Fibroblast of skin of right biceps (primary cell): ENCODE data around the gene ZNF282.

Experiments
- DNase-seq: peaks from one replicate; pipeline ENCODE4 v3.0.0-alpha.2; 2013

The ZNF282 gene

DNA sequence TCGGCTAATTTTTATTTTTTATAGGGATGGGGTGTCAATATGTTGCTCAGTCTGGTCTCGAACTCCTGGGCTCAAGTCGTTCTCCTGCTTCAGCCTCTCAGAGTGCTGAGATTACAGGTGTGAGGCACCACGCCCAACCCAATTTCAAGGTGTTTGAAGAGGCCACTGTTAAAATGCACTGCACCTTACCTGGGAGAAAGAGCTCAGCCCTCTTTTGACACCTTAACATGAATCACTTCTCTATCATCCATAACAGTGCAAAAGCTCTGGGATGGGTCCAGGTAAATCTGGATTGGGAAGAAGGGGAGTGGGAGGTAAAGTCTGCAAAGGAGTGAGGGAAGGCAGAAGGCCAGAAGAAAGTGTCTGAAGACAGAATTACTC is 557 bp upstream of the ZNF282 start:
- no peak for DNase-seq

DNA sequence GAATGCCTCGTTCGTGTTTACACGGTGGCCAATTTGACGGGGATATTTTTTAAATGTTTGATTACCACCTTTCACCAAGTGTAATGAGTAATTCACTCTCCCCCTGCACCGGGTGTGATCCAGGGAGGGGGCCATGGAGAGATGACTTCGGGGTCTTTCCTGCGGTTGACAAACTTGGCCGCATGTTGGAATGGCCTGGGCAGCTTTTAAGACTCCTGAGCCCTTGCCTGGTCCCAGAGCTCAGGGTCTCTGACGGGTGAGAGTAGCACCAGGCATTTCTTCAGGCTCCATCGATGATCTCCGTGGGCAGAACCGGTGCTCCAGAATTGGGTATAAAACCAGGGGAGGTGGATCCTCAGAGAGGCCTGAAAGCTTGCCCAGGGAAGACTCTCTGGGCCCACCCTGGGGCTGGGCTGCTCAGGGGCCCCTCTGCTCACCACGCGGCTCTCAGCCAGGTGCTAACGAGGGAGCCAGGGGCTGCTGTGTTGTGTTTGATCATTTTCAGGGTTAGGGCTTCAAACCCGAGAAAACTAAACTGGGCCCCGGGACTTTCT is 882 bp downstream of the ZNF282 start:
- peak; percentile 11 for DNase-seq

DNA sequence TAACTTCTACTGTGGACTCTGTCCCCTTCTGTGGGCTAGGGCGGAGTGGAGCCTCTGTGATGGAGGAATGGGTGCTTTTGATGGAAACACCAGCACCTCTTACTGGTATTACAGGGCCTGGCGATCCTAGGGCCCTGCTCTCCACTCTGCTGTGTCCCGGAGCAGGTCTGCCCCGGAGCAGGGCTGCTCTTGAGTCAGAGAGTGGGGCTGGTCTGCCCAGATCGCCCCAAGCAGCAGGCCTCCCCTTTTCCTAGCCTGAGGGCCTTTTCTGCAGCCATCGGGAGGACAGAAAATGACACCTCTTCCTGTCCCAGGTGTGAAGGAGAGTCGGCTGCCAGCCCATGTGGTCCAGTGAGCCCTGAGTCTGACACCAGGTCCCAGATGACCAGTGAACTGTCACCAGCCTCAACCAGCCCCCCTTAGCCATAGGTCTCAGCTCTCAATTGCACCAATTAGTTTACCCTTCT is 1.4 kb downstream of the ZNF282 start:
- DNase-seq = no peak

DNA sequence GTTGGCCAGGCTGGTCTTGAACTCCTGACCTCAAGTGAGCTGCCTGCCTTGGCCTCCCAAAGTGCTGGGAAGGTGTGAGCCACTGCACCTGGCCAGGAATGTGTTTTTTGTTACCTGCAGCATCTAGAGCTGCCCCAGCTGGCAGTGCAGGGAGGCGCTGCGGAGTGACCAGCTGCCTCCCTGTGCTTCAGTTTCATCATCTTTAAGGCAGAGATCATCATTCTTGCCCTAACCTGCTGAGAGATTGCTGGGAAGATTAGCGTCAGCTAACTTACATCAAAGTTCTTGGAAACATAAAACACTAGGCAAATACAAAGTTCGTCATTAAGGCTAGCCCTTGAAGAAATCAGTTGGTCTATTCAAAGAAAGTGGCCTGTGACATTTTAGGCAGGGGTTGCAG is 2.3 kb downstream of the ZNF282 start:
- no peak for DNase-seq

DNA sequence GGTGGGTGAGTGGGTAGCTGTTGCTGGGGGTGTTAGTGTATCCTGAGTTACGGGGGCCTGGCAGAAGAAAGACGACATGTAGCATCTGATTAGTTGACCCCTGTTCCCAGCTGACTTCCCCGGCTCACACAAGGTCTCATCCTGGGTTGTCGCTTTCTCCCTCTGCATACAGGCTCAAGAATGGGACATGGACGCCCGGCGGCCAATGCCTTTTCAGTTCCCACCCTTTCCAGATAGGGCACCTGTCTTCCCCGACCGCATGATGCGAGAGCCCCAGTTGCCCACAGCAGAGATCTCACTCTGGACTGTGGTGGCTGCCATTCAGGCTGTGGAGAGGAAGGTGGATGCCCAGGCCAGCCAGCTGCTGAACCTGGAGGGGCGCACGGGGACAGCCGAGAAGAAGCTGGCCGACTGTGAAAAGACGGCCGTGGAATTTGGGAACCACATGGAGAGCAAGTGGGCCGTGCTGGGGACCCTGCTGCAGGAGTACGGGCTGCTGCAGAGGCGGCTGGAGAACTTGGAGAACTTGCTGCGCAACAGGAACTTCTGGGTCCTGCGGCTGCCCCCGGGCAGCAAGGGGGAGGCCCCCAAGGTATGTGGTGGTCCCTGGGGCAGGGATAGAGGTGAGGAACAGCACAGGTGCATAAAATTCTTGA is 2.9 kb downstream of the ZNF282 start:
- no peak for DNase-seq

DNA sequence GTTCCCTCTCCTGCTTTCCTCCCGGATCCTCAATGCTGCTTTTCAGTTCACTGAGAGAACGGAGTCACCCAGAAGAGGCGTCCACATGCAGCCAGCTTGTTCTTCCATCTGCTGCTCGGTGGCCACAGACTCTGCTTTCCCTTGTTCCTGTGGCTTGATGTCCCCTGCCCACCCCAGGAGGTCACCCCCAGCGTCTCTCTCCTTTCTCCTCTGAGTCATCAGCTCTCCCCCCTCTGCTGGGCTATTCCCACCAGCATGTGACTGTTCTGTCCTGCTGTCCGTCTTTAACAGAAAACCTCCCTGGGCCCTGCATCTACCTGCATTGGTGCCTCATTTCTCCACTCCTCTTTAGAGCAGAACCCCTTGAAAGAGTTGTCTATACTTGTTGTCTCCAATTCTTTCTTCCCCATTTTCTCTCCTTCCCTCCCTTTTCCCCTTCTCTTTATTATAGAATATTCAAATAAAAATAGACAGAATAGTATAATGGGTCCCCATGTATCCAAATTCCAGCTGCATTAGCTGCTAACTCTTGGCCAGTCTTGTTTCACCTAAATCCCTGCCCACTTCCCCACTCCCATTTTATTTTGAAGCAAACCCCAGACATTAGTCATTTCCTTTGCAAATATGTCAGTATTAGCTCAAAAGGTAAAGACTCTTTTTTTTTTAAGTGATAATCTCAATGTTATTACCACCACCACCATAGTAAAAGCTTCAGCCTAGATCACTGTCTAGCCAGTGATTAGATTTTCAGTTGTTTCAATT is 4.1 kb downstream of the ZNF282 start:
- peak; percentile 30 for DNase-seq

DNA sequence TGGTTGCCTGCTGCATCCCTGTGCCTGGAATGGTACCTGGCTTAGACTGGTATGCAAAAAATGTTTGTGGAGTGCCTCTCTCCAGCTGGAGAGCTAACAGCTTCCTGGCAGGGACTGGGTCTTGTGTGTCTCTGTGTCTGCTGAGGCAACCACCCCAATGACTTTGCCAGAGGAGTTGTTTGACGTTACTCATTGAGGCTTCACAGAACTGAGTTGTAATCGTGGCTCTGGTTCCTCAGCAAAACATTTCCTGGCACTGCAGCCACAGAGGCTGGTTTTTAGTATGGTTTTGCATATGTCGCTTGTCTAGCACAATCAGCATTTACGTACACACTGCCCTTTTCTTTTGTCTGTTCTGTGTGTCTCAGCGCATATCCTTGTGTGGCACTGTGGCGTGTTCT is 7.5 kb downstream of the ZNF282 start:
- DNase-seq = no peak

DNA sequence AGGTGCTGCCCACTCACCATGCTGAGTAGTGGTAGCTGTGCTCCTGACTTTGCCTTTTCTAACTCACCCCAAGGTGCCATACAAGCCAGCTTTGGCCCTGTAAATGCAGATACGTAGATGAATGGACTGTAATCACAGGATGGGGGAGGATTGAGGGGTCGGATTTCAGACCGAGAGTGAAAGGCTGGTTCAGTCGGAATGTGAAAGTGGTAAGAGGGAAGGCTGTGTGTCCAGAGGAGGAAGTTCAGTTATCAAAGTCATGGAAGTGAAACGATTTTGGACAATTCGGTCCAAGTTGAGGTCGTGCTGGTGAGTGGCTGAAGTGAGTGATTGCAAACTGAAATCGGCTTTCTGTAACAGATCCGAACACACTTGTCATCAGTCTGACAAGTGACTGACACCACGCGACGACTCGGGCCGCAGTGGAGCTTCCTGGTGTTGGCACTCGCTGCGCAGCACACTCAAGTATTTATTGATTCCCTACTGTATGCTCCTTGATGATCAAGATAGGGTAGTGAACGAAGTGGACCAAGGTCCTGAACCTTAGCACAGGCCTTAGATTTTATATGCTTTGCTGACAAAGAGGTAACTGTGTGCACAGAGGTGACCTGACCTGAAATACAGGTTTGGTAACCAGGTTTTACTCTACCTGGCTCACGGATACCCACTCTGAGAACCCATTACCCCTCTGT is 10.5 kb downstream of the ZNF282 start:
- DNase-seq = no peak

DNA sequence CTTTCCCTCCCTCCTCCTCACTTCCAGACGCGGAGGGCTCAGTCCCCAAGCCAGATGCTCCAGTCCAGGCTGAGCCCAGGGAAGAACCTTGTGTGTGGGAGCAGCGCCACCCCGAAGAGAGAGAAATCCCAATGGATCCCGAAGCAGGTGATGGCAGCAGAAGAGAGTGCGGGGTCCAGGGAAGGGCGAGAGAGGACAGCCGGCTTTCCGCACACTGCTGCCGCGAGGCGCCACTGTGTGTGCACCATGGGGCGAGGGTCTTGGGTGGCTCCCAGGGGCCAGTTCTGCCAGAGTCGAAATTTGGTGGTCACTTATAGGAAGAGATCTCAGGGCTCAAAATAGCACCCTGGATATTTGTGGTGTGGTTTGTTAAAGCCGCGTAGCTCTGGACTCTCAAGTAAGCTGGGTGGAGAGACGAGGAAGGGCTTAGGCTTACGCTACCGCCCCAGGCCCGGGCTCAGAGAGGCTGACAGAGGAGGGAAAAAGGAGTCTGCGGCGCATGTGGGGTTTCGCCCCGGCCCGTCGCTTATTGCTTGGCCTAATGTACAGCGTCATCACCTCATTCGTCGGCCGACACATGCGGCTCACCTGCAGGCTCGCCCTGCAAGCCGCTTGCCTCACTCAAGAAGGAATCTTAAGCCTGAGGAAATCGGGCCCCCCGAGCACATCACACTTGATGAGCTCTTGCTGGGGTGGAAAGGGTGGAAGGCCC is 12.1 kb downstream of the ZNF282 start:
- DNase-seq = no peak

DNA sequence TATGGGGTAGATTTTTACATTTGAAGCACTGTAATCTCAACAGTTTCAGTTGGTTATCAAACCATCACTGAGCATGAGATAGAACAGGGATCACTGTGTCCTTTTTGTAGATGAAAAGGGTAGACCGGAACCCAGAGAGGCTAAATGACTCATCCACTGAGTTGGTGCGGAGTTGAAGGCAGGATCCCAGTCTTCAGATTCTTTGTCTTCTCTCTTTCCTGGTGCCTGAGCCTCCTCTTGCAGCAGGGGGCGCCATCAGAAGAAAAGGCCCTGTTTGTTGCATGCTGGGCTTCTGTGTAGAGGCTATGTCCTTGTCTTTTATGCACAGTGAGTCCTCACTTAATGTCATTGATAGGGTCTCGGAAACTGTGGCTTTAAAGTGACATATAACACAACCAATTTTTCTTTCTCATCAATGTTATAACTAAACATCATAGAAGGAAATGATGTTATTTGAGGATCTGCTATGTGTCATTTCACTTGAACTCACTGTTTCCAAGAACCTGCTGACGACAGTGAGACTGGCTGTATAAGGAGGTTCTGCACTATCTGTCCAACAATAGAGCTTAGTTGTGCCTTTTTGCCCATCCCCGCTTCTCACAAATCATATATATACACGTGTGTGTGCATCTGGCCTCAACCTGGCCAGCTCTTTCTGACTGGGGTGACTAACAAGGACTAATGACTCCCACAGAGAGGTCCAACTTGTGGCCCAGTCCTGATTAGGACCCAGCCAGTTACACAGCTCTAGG is 14.3 kb downstream of the ZNF282 start:
- peak; percentile 58 for DNase-seq

DNA sequence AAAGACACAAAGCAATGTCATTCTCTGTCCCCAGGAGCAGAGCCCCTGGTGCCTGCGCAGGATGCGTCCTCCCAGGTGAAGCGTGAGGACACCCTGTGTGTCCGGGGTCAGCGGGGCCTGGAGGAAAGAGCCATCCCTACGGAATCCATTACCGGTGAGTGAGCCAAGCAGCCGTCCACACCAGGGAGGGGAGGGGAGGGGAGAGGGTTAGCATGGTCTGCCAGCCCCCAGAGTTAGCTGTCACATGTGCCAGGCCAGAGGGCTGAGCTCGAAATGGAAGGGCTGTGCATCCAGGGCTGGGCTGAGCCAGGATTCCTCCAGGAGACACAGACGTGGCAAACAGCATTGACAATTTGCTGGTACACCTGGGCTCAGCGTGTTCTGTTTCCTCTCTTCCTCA is 15.2 kb downstream of the ZNF282 start:
- no peak for DNase-seq

DNA sequence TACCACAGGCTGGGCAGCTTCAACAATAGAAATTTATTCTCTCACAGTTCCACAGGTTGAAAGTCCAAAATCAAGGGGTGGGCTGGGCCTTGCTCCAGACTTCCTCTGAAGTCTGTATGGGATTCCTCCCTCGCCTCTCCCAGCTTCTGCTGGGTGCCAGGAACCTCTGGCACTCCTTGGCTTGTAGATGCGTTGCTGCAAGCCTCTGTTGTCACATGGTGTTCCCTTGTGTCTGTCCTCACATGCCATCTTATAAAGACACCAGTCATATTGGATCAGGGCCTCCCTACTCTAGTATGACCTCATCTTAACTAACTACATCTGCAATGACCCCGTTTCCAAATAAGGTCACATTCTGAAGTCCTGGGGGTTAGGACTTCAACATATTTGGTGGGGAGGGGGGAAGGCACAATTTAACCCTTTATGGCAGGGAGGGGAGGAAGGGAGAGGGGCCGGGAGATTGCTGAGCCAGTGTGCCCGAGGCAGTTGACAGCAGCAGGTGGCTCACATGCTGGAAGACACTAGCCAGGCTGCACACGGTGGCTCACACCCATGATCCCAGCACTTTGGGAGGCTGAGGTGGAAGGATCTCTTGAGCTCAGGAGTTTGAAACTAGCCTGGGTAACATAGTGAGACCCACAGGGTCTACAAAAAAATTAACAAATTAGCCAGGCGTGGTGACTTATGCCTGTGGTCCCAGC is 18.8 kb downstream of the ZNF282 start:
- no peak for DNase-seq

DNA sequence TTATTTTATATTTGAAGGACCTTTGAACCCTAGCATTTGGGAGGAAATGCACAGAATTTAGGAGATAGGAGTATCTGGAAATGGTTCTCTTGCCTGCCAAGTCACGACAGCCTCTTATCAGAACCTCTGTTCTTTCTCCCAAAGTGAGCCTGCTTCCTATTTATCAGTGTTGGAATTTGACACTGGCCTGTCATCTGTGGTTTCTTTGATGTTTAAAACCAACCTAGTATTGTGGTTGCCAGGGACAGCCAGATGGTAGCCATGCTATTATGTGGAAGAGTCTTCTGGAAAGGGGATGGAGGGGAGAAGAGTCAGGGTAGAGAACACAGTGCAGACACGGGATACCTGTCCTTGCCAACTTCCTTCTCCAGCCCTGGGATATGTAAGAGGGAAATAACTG is 21.1 kb downstream of the ZNF282 start:
- DNase-seq = no peak

DNA sequence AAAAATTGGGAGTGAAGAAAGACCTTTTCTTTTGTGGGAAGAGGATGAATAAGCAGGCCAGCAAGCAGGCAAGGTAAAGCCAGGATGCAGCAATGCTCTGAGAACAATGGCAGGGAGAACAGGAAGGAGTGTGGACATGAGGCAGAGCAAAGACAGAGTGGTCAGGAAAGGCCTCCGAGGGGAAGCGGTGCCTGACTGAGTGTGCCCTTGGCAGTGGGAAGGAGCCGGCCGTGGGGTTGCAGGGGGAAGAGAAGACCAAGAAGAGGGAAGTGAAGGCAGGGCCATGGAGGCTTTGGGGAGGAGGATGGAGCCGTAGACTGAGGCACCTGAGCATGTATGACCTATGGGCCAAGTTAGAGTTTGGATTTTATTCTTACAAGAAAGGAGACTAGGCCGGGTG is 22.2 kb downstream of the ZNF282 start:
- DNase-seq = no peak

DNA sequence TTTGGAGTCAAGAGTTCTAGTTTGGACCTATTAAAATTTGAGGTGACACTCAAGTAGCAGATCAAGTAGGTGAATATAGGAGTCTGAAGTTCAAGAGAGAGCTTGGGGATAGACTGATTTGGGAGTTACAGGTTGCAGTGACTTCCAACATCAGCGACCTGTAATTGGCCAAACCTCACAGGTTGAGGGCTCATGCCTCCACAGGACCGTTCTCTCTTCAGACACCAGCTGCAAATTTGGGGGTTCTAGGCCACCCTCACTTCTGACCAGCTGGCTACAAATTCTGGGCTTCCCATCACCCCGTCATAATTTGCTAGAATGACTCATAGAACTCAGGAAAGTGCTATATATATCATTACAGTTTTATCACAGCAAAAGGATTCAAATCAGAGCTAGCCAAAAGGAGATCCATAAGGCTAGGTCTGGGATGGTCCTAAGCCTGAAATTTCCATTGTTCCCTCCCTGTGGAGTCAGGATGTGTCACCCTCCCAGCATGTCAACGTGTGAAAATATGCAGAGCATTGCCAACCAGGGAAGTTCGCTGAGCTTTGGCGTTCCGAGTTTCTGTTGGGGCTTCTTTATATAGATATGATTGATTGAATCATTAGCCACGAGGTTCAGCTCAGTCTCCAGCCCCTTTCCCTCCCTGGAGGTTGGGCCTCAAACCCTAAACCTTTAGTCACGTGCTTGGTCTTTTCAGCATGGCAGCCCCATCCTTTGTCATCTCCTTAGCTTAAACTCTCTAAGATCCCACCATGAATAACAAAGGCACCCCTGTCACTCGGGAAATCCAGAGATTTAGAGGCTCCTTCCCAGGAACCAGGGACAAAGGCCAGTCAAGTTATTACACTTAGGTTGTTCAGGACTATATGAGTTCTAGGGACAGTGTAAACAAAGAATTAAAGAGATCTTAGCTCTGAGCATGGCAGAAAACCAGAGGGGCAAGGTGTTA is 23.4 kb downstream of the ZNF282 start:
- peak; percentile 53 for DNase-seq

DNA sequence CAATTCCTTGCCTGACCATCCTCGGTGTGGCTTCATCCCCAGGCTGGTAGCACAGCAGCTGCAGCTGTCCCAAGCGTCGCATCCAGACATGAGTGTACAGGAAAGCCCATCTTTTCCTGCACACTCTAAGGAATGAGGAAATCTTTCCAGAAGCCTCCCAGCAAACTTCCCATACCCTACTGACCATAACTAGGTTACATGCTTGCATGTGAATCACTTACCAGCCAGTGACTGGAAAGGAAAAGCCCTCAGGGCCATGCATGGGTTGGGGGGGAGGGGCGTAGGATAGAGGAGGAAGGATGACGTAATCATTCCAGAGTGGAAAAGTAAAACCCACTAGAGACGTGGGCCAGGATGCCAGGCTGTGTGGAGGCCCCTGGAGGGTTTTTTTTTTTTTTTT is 25.2 kb downstream of the ZNF282 start:
- DNase-seq = peak; percentile 75

DNA sequence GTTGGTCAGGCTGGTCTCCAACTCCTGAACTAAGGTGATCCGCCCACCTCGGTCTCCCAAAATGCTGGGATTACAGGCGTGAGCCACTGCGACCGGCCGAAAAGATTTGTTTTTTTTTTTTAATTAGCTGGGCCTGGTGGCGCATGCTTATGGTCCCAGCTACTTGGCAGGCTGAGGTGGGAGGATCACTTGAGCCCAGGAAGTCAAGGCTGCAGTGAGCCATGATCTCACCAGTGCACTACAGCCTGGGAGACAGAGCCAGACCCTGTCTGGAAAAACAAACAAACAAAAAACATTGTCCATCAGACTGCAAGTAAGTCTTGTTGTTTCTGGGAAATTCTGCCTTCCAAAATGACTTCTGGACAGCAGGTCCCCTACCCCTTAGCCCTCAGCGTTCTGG is 27.8 kb downstream of the ZNF282 start:
- no peak for DNase-seq

DNA sequence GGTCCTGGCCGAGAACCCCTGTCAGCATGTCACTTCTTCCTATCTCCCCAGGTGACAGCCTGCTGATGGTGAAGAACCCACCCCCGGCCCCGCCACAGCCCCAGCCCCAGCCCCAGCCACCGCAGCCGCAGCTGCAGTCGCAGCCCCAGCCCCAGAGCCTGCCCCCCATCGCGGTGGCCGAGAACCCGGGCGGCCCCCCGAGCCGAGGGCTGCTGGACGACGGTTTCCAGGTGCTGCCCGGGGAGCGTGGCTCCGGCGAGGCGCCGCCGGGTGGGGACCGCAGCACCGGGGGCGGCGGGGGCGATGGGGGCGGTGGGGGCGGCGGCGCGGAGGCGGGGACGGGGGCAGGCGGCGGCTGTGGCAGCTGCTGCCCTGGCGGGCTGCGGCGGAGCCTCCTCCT is 28.4 kb downstream of the ZNF282 start:
- no peak for DNase-seq

DNA sequence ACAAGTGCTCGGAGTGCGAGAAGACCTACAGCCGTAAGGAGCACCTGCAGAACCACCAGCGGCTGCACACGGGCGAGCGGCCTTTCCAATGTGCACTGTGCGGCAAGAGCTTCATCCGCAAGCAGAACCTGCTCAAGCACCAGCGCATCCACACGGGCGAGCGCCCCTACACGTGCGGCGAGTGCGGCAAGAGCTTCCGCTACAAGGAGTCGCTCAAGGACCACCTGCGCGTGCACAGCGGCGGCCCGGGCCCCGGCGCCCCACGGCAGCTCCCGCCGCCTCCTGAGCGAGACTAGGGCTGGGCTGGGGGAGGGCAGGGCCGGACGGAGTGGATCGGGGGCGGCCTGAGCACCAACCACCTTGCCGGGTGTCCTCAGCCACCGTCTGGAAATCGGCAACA is 29.0 kb downstream of the ZNF282 start:
- DNase-seq = no peak

DNA sequence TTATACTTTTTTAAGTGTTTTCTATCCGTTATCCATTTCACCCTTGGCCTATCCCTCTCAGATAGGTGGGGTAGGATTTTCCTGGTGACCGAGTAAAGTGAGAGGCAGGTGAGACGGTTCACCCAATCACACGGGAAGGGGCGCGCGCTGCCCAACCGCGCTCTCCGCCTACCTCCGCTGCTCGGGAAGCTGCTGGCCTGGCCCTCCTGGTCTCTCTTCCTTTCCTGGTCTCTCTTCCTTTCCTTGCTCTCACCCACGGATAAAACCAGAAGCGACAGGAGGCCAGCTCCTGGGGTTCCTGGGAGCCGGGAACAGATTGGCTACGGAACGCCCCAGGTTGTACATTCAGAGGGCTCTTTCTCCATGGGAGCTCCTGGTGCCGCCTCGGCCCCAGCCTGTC is 29.8 kb downstream of the ZNF282 start:
- DNase-seq = no peak

DNA sequence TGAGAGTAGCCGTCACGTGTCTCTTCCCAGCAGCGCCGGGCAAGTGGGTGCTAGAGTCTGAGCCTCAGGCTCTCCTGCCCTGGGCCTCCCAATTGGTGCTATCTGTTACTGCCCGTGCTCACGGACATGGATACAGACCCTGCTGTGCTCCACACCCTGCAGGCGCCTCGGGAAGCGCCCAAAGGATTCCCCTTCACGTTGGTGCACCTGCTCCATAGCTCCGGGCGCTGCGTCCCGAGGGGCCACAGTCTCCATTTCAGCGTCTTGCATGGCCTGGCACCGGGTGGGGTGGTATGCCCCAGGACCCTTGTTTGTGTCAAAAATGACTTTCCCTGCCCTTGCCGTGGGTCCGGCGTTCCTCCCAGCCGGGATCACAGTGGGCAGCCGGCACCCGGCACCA is 30.3 kb downstream of the ZNF282 start:
- DNase-seq = no peak
